CD14-positive monocyte (primary cell): ENCODE measurements around the gene ACBD6. TPM values are rescaled to one million over a fixed set of nuclear protein-coding genes. Genes with fewer than 3 reads are reported as not detected.

Source experiments
- DNase-seq, 3 donors: peaks; one replicate each; pipeline ENCODE4 v3.0.0-alpha.2; 2011 to 2022
- H2AFZ ChIP-seq: 2 replicates; pipeline ENCODE4 v1.6.0; 2012; ENCODE audit warnings: mild to moderate bottlenecking, low read depth, low read length, inconsistent platforms; ENCODE audit not compliant: insufficient read depth, poor library complexity, severe bottlenecking
- H3K27ac ChIP-seq, 2 donors: 1 replicate in 1 of 2; 2 replicates in 1 of 2; pipeline ENCODE4 v1.5.1; 2012 to 2013; ENCODE audit warnings: low read length in 2 of 2, control low read depth in 1 of 2, inconsistent platforms in 1 of 2, low read depth in 1 of 2, mild to moderate bottlenecking in 1 of 2
- H3K27me3 ChIP-seq, 2 donors: one replicate each; pipeline versions ENCODE4 v1.6.0 to v1.6.1; 2011 to 2013; ENCODE audit warnings: low read length in 2 of 2; ENCODE audit not compliant: control insufficient read depth in 2 of 2, insufficient read depth in 2 of 2
- H3K36me3 ChIP-seq, 2 donors: replicated peaks in 1 of 2; 1 replicate in 1 of 2; 2 replicates in 1 of 2; pipeline versions ENCODE4 v1.5.1 to v1.6.1; 2012 to 2013; ENCODE audit warnings: low read length in 2 of 2, control low read depth in 1 of 2, inconsistent platforms in 1 of 2, mild to moderate bottlenecking in 1 of 2; ENCODE audit not compliant: insufficient read depth in 2 of 2, control insufficient read depth in 1 of 2
- H3K4me1 ChIP-seq, 2 donors: 1 replicate in 1 of 2; 2 replicates in 1 of 2; pipeline versions ENCODE4 v1.5.1 to v1.6.1; 2012 to 2013; ENCODE audit warnings: low read length in 2 of 2, control low read depth in 1 of 2, inconsistent platforms in 1 of 2, mild to moderate bottlenecking in 1 of 2, moderate library complexity in 1 of 2; ENCODE audit not compliant: insufficient read depth in 2 of 2, control insufficient read depth in 1 of 2
- H3K4me2 ChIP-seq: replicated peaks from 2 replicates; pipeline ENCODE3; 2012; ENCODE audit warnings: low read length, moderate library complexity, mild to moderate bottlenecking; ENCODE audit not compliant: poor library complexity, severe bottlenecking; ENCODE audit errors: extremely low read depth
- H3K4me3 ChIP-seq, 3 experiments: fragments of 200-600 bp in 1 of 3; sonication (generic) in 1 of 3; replicated peaks in 1 of 3; 1 replicate in 2 of 3; 2 replicates in 1 of 3; pipeline ENCODE4 v1.5.1; 2011 to 2013; ENCODE audit warnings: low read length in 3 of 3, mild to moderate bottlenecking in 3 of 3, control low read depth in 2 of 3, low read depth in 2 of 3, inconsistent platforms in 1 of 3, moderate library complexity in 1 of 3
- H3K79me2 ChIP-seq: 2 replicates; pipeline ENCODE4 v1.6.0; 2012; ENCODE audit warnings: mild to moderate bottlenecking, control low read depth, inconsistent platforms, low read length, moderate library complexity; ENCODE audit not compliant: insufficient read depth
- H3K9ac ChIP-seq: 2 replicates; pipeline ENCODE4 v1.6.0; 2017; ENCODE audit warnings: low read length, mild to moderate bottlenecking; ENCODE audit not compliant: insufficient read depth, poor library complexity, severe bottlenecking
- H3K9me3 ChIP-seq, 2 donors: replicated peaks in 1 of 2; 1 replicate in 1 of 2; 2 replicates in 1 of 2; pipeline versions ENCODE4 v1.5.1 to v1.6.1; 2012 to 2013; ENCODE audit warnings: low read length in 2 of 2, control low read depth in 1 of 2; ENCODE audit not compliant: control insufficient read depth in 1 of 2, insufficient read depth in 1 of 2
- H4K20me1 ChIP-seq: 2 replicates; pipeline ENCODE4 v1.6.0; 2012; ENCODE audit warnings: mild to moderate bottlenecking, low read length, control low read depth, moderate library complexity; ENCODE audit not compliant: insufficient read depth
- H3K27ac Mint-ChIP-seq, 7 donors: one replicate each; pipeline ENCODE4 v1.8.0; 2020; ENCODE audit warnings: mild to moderate bottlenecking in 7 of 7, mixed read lengths in 7 of 7, moderate library complexity in 6 of 7, inconsistent platforms in 2 of 7
- H3K27me3 Mint-ChIP-seq, 3 donors: one replicate each; pipeline ENCODE4 v1.8.0; 2021 to 2022; ENCODE audit warnings: low read depth in 3 of 3, mild to moderate bottlenecking in 3 of 3, mixed read lengths in 3 of 3, moderate library complexity in 3 of 3, inconsistent platforms in 1 of 3
- H3K36me3 Mint-ChIP-seq, 2 donors: one replicate each; pipeline ENCODE4 v1.8.0; 2020; ENCODE audit warnings: mixed read lengths in 2 of 2, inconsistent platforms in 1 of 2, mild to moderate bottlenecking in 1 of 2
- H3K4me1 Mint-ChIP-seq: one replicate; pipeline ENCODE4 v1.8.0; 2020; ENCODE audit warnings: mild to moderate bottlenecking, mixed read lengths
- H3K4me3 Mint-ChIP-seq, 2 donors: one replicate each; pipeline ENCODE4 v1.8.0; 2020; ENCODE audit warnings: mild to moderate bottlenecking in 2 of 2, mixed read lengths in 2 of 2, moderate library complexity in 1 of 2
- H3K9me3 Mint-ChIP-seq, 7 donors: one replicate each; pipeline ENCODE4 v1.8.0; 2020 to 2022; ENCODE audit warnings: mixed read lengths in 7 of 7, mild to moderate bottlenecking in 6 of 7, moderate library complexity in 6 of 7, inconsistent platforms in 2 of 7
- CTCF ChIP-seq: fragments of 200-600 bp; IDR thresholded peaks from one replicate; pipeline ENCODE4 v1.8.0; 2022; ENCODE audit warnings: antibody characterized with exemption, mild to moderate bottlenecking
- WGBS: methylation state at CpG from one replicate; pipeline ENCODE4 v1.1.5; 2013; ENCODE audit warnings: missing lambda C conversion rate; ENCODE audit not compliant: insufficient coverage; 5-methylcytosine and 5-hydroxymethylcytosine counted together
- intact Hi-C, 2 donors: fragments of 100-400 bp; cut with micrococcal nuclease; formaldehyde crosslinking; loops; one replicate each; pipeline versions ENCODE4 v1.15.0 to v1.15.1; 2023
- polyA plus RNA-seq, 3 donors: library from polyadenylated mRNA; depleted of rRNA in 1 of 3; unstranded in 2 of 3; stranded (reverse) in 1 of 3; fragments of 300-500 nt in 2 of 3; fragments of >200 nt in 1 of 3; fragmentation: Illumina TruSeq in 2 of 3; gene quantifications; 1 replicate in 2 of 3; 2 replicates in 1 of 3; pipeline ENCODE4 v1.2.3, GENCODE V29; 2012 to 2021

Gene ACBD6
- polyA plus RNA-seq, 3 donors, result 19.3 to 35.3 (median 19.7) TPM

- no peak for TF ChIP-seq CTCF
- no peak overlapping the region for H3K4me3 Mint-ChIP-seq
Measured at GRCh38 chr1:180382326-180383115, 119.9 kb downstream of the ACBD6 start.

DNA sequence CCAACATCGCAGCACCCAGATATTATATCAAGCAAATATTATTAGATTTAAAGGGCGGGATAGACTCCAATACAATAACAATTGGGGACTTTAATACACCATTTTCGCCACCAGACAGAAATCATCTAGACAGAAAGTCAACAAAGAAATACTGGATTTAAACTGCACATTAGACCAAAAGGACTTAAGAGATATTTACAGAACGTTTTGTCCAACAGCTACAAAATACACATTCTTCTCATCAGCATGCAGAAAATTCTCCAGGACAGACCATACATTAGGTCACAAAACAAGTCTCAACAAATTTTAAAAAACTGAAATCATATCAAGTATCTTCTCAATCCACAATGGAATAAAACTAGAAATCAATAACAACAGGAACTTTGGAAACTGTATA is 121.2 kb downstream of the ACBD6 start:
- peaks cover 38 to 59% (median 46%) of the 10 kb centered on the region in 7 donors for H3K9me3 Mint-ChIP-seq

More at GRCh38 chr1:180382326-180383115, 119.9 kb downstream of the ACBD6 start:
- DNase-seq, result no peak
- H4K20me1 ChIP-seq, result no peaks in the 10 kb centered on the region
- H3K27me3 ChIP-seq, result no peaks in the 10 kb centered on the region
- peak overlapping the region in 1 of 7 donors; percentile 52 for H3K27ac Mint-ChIP-seq
- no peak overlapping the region for H3K9ac ChIP-seq
- intact Hi-C loops, result no loop called here
- H3K79me2 ChIP-seq, result no peaks in the 10 kb centered on the region
- H3K4me2 ChIP-seq, result no peak overlapping the region
- peaks cover 38 to 62% (median 45%) of the 10 kb centered on the region in 7 donors for H3K9me3 Mint-ChIP-seq
- peaks cover 2% of the 10 kb centered on the region for H3K4me1 Mint-ChIP-seq
- H3K36me3 ChIP-seq, result peaks cover 0 to 27% of the 10 kb centered on the region in 2 donors
- peaks cover 0 to 2% (median 0%) of the 10 kb centered on the region in 3 donors for H3K27me3 Mint-ChIP-seq
- H3K4me3 ChIP-seq, result no peak overlapping the region
- H3K27ac ChIP-seq, result no peak overlapping the region
- H3K36me3 Mint-ChIP-seq, result peaks cover 21 to 31% of the 10 kb centered on the region in 2 donors
- H3K9me3 ChIP-seq, result peaks cover 26 to 30% of the 10 kb centered on the region in 2 donors
- no peaks in the 10 kb centered on the region for H3K4me1 ChIP-seq
- 91% methylated on average over 1 of the region's 5 CpGs for WGBS
- no peak overlapping the region for H2AFZ ChIP-seq

More for the DNA sequence above, 121.2 kb downstream of the ACBD6 start:
- Mint-ChIP-seq H3K27me3 (peaks cover 0 to 2% (median 0%) of the 10 kb centered on the region in 3 donors), H3K4me1 (peaks cover 2% of the 10 kb centered on the region), H3K27ac (no peak overlapping the region), H3K36me3 (peaks cover 21 to 23% of the 10 kb centered on the region in 2 donors), H3K4me3 (no peak overlapping the region)
- H3K4me3 ChIP-seq, result no peak overlapping the region
- no peaks in the 10 kb centered on the region for H3K79me2 ChIP-seq
- no peak for TF ChIP-seq CTCF
- no peak overlapping the region for H2AFZ ChIP-seq
- H4K20me1 ChIP-seq, result no peaks in the 10 kb centered on the region
- no peak overlapping the region for H3K27ac ChIP-seq
- no peak for DNase-seq
- no peaks in the 10 kb centered on the region for H3K4me1 ChIP-seq
- peaks cover 0 to 27% of the 10 kb centered on the region in 2 donors for H3K36me3 ChIP-seq
- no CpG with 5 or more reads among the region's 4 CpGs for WGBS
- no peak overlapping the region for H3K4me2 ChIP-seq
- H3K9me3 ChIP-seq, result peaks cover 23 to 30% of the 10 kb centered on the region in 2 donors
- no peak overlapping the region for H3K9ac ChIP-seq
- no peaks in the 10 kb centered on the region for H3K27me3 ChIP-seq
- intact Hi-C loops, result no loop called here
